ENCODE results near the gene TERT.
"Not testable (repeated sequence)": the region's sequence is repeated elsewhere in the genome, so short reads cannot be mapped to it uniquely, and the experiment has no call there.

Gene TERT

GRCh38 chr5:1330847-1331831, 36.3 kb upstream of the TERT start:
- no peak for DNase-seq

DNA sequence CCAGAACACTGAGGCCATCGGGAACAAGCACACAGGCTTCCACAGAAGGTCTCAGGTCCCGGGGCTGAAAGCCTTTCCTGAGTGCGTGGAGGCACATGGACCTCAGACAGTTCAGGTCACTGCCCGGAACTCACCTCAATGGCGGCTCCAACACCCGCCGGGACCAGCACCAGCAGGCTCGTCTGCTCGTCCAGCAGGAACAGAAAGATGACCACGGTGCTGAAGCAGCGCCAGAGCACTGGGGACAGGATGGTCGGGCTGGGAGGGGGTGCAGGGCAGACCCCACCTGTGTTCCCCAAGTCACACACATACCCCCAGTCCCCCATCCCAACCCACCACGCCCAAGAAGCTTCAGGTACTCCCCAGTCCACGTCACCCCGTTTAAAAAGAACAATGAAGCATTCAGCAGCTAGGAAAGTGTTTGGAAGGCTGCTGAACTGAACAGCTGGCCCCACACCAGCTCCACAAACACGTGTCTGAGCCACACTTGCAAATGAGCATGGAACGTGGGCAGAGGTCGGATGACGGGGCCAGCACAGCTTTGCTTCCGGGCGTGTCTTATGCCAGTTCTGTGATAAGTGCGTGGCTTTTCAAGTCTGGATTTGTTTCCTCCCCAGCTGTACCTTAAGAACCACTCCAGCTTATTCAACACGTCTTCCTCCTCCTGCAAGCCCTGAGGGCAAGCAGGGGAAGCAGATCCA, 35.4 kb upstream of the TERT start:
- DNase-seq, result no peak

DNA sequence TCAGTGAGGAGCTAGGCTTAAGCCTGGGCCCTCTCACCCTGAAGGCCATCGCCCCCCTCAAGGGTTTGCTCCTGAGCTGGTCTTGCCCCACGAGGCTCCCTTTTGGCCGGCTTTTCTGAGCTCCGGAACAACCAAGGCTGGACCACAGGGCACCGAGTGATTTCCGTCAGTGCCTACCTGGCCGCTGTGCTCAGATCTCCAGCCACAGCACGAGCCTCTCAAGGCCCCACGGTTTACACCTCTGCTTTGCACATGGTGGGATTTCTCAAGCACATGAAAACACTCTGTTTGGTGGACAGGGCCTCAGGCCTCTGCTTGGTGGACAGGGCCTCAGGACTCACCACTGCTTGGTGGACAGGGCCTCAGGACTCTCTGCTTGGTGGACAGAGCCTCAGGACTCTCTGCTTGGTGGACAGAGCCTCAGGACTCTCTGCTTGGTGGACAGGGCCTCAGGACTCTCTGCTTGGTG, 34.3 kb upstream of the TERT start:
- DNase-seq, result no peak

DNA sequence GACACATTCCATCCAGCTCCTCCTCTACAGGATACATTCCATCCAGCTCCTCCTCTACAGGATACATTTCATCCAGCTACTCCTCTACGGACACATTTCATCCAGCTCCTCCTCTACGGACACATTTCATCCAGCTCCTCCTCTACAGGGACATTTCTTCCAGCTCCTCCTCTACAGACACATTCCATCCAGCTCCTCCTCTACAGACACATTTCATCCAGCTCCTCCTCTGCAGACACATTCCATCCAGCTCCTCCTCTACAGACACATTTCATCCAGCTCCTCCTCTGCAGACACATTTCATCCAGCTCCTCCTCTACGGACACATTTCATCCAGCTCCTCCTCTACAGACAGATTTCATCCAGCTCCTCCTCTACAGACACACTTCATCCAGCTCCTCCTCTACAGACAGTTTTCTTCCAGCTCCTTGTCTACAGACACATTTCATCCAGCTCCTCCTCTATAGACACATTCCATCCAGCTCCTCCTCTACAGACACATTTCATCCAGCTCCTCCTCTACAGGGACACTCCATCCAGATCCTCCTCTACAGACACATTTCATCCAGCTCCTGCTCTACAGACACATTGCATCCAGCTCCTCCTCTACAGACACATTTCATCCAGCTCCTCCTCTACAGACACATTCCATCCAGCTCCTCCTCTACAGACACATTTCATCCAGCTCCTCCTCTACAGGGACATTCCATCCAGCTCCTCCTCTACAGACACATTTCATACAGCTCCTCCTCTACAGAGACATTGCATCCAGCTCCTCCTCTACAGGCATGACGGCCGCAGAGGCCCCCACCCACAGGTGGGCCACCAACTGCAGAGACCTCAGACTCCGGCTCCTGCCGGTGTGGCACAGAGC, 33.6 kb upstream of the TERT start:
- not testable (repeated sequence) for DNase-seq

- DNase-seq, result not testable (repeated sequence)
Measured at GRCh38 chr5:1326901-1327756, 32.3 kb upstream of the TERT start.

DNA sequence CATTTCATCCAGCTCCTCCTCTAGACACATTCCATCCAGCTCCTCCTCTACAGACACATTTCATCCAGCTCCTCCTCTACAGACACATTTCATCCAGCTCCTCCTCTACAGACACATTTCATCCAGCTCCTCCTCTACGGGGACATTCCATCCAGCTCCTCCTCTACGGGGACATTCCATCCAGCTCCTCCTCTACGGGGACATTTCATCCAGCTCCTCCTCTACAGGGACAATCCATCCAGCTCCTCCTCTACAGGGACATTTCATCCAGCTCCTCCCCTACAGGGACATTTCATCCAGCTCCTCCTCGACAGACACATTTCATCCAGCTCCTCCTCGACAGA, 31.6 kb upstream of the TERT start:
- DNase-seq, result not testable (repeated sequence)

DNA sequence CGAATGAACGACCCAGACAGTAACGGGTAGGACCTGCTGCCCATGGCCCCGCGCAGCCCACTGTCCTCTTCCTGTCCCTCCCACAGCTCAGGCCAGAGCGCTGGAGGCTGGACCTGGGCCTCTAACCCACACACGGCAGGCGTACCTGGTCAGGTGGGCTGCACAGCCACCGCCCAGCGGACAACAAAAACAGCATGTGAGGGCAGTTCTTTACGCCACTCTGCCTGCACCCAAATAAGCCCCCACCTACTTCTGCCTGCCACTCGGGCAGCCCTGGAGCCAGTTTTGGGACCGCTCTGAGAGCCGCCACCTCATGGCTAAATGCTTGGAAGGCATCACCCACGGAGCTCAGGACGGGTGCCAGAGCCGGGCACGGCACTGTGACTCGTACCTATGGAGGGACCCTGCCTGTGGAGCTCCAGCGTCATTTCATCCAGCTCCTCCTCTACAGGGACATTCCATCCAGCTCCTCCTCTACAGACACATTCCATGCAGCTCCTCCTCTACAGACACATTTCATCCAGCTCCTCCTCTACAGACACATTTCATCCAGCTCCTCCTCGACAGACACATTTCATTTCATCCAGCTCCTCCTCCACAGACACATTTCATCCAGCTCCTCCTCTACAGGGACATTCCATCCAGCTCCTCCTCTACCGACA, 31.1 kb upstream of the TERT start:
- DNase-seq, result no peak

DNA sequence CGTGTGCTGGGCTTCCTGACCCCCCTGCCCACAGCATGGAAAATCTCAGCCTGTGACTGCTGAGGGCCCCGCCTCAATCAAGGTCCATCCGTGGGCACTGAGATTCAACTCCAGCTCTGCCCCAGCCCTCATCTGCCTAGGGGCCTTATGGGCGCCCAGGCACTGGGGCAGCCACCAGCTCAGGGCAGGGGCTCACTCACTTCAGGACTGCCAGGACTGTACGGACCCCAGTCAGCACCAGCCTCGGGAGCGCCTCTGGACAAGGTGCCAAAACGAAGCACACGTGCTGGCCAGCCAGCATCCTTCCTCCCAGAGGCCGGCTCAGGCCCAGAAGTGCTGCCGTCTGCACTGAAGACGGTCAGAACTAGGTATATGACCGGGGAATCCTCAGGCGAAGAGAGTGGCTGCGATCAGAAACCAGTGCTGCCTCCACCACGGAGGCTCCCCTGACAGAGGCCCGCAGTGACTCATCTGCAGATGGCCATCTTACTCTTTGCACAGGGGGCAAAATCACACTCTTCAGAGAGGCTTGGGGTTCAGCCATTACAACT, 30.4 kb upstream of the TERT start:
- DNase-seq, result no peak

DNA sequence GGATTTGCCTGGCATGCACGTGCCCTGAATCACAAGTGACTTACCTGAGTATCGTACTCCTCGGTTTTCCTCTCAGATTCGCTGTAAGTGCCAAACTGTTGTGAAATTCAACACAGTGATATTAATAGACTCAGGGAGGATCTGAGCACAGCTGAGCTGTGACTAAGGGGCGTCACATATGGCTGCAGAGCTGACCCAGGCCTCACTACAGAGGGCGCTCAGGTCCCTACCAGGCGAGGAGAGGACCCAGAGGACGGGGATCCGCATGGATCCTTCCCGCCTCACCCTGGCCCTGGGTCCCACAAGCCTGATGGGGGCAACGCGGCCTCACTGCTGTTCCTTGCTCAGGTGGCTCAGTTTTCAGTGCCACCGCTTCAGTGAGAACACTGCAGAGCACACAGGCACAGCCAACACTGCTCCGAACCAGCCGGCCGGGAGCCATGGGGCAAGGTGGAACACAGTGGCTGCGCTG, 29.9 kb upstream of the TERT start:
- DNase-seq, result no peak

GRCh38 chr5:1324301-1324700, 29.4 kb upstream of the TERT start:
- DNase-seq, result no peak

DNA sequence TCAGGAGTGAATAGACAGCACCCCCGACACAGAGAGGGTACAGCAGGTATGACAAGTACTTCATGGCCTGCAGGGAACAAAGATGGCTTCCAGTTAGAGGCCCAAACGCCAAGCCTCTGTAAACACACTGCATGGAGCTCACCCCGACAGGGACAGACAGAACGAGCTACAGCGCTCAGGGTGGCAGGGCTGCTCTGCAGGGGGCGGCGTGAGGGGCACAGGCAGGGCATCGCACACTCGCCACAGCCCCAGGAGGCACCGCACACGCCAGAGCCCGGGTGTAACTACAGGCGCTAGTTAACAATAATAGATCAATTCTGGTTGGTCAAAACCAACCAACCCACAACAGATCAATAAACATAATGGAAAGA, 28.9 kb upstream of the TERT start:
- DNase-seq, result no peak

DNA sequence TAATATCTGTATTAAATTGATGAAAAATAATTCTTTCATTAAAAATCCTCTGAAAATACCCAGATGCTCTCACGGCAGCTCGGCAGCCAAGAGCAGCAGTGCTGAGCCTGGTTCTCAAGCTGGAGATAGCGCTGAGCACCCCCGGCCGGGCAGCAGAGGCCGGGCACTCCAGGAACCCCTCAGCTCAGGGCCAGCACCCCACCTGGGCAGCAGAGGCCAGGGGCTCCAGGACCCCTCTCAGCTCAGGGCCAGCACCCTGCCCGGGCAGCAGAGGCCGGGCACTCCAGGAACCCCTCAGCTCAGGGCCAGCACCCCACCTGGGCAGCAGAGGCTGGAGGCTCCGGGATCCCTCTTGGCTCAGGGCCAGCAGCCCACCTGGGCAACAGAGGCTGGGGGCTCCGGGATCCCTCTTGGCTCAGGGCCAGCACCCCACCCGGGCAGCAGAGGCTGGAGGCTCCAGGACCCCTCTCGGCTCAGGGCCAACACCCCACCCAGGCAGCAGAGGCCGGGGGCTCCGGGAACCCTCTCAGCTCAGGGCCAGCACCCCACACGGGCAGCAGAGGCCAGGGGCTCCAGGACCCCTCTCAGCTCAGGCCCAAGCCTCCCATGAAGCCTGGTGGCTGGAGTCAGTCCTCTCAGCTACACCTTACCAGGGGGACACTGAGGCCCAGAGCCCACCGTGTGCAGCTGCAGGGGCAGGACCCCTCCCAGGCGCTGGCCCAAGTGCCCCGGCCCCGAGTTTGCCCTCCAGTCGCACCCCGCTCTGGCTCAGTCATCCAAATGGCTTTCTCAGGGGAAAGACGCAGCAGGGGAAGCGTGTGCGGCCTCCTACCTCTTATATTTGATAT, 28.3 kb upstream of the TERT start:
- DNase-seq, result no peak

GRCh38 chr5:1322036-1322900, 27.4 kb upstream of the TERT start:
- DNase-seq, result no peak

DNA sequence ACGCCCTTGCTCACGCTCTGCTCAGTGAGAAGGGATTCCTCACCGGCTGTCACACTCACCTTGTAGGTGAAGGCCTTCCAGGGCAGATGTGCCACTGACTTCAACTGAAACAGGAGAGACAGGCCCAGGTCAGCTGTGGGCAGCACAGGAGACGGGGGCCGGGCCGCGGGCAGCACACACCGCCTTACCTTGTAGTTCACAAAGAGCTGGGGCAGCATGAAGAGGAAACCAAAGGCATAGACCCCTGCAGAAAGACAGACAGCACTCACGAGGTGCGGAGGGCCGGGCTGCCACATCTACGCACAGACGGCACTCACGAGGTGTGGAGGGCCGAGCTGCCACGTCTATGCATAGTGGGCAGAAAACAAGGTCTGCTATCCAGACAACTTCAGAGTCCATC, 26.7 kb upstream of the TERT start:
- no peak for DNase-seq

DNA sequence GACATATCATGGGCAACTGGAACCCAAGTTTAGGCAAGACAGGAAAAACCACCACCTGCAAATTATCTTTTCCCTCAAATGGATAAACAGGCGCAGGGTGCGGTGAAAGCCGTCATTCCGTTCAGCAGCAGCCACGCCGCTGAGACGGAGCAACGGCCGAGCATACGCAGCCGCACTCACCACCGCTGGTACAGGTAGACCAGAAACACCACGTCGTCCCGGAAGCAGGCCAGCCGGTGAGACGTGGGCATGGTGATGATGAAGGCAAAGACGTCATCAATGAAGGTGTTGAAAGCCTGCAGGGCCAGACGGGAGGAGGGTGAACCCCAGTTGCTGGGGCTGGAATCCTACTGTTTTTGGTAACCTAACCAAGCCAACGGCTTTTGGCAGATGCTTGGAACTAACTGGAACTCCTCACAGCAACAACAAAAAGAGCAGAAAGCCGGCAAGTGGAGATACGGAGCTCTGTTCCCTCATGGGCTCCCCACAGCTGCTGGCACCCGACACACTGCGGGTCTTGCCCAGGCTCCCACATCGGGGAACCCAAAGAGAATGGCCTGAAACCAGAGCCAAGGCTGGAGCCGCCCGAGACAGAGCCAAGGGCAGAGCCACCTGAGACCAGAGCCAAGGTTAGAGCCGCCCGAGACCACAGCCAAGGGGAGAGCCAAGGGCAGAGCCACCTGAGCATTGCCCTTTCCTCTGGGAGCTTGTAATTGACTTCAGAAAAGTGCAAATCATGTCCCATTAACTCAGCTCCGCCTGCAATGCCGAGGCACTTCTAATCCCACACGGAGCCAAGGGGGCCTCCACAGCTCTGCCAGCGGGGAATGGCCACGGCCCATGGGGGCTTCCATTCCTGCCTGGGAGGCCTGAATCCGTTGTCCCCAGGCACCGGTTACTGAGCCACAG, 25.8 kb upstream of the TERT start:
- no peak for DNase-seq

GRCh38 chr5:1319436-1320256, 24.8 kb upstream of the TERT start:
- DNase-seq, result no peak

- DNase-seq, result no peak
Measured at GRCh38 chr5:1318659-1319251, 23.9 kb upstream of the TERT start.
